Esophagus squamous epithelium (tissue), 5 donors: ENCODE data around the gene ZNF624. TPM values are rescaled to one million over a fixed set of nuclear protein-coding genes. Genes with fewer than 3 reads are reported as not detected.
A peak's percentile ranks its signal among the peaks of the same experiment; 100 is the strongest.
"Not testable (repeated sequence)": the region's sequence is repeated elsewhere in the genome, so short reads cannot be mapped to it uniquely, and the experiment has no call there.

Experiments used
- DNase-seq: peaks from one replicate; lab custom pipeline; 2025; lab: John Stamatoyannopoulos, UW
- H3K27ac ChIP-seq, 4 donors: fragments of 200-600 bp; sonication (generic); one replicate each; pipeline ENCODE4 v1.5.1; 2016 to 2019; ENCODE audit warnings: mild to moderate bottlenecking in 1 of 4
- H3K27me3 ChIP-seq, 4 donors: fragments of 200-600 bp; sonication (generic); 1 replicate in 3 of 4; 2 replicates in 1 of 4; pipeline versions ENCODE4 v1.5.1 to v1.6.0; 2017 to 2021; ENCODE audit warnings: antibody characterized with exemption in 1 of 4
- H3K36me3 ChIP-seq, 3 donors: fragments of 200-600 bp; sonication (generic); one replicate each; pipeline ENCODE4 v1.5.1; 2016 to 2019
- H3K4me1 ChIP-seq, 3 donors: fragments of 200-600 bp; sonication (generic); one replicate each; pipeline ENCODE4 v1.5.1; 2017 to 2019
- H3K4me3 ChIP-seq, 4 donors: fragments of 200-600 bp; sonication (generic); 1 replicate in 3 of 4; 2 replicates in 1 of 4; pipeline ENCODE4 v1.5.1; 2016 to 2019; ENCODE audit warnings: mild to moderate bottlenecking in 2 of 4, moderate library complexity in 1 of 4
- H3K9me3 ChIP-seq, 3 donors: fragments of 200-600 bp; sonication (generic); one replicate each; pipeline ENCODE4 v1.5.1; 2016 to 2019
- CTCF ChIP-seq, 6 experiments: fragments of 450-650 bp in 4 of 6; fragments of 200-600 bp in 2 of 6; sonication (generic) in 2 of 6; IDR thresholded peaks; one replicate each; pipeline ENCODE4 v1.5.1; 2016 to 2019; ENCODE audit warnings: antibody characterized with exemption in 6 of 6, mild to moderate bottlenecking in 4 of 6, moderate library complexity in 4 of 6
- POLR2A ChIP-seq, 4 donors: fragments of 450-650 bp; IDR thresholded peaks; one replicate each; pipeline ENCODE4 v1.6.1; 2017; ENCODE audit warnings: antibody characterized with exemption in 4 of 4, mild to moderate bottlenecking in 4 of 4, moderate library complexity in 3 of 4
- WGBS, 2 donors: methylation state at CpG; one replicate each; pipeline ENCODE4 v1.1.5; 2018; 5-methylcytosine and 5-hydroxymethylcytosine counted together
- intact Hi-C: fragments of 100-400 bp; cut with DNase I; formaldehyde crosslinking; loops from one replicate; pipeline ENCODE4 v1.15.0; 2022
- total RNA-seq, 4 donors: library from RNA; depleted of rRNA; stranded (reverse); fragments of >200 nt; gene quantifications; one replicate each; pipeline ENCODE4 v1.1.0, GENCODE V29; 2016
- donor health status: DM: yes; HTN: yes; CAD: no.

Gene ZNF624
- total RNA-seq, result 1 to 10 TPM; 1.2 to 6.1 (median 2.4) TPM

- WGBS, 2 donors, result 0% methylated on average over 7 to 14 of the region's 55 CpGs
- TF ChIP-seq CTCF (IDR thresholded peaks at IDR 0.05) (peak in 2 of 6 experiments; percentile 30 to 36), POLR2A (IDR thresholded peaks at IDR 0.05) (peak in 2 of 4 donors; percentile 71 to 77)
- Histone ChIP-seq H3K27ac (peak within 1 kb of the TSS; percentile 94 to 97 (median 96)), H3K9me3 (no peaks in the 10 kb centered on the region), H3K4me3 (peak within 1 kb of the TSS; percentile 55 to 81 (median 78)), H3K4me1 (peaks cover 0 to 22% (median 8%) of the 10 kb centered on the region in 3 donors), H3K27me3 (no peaks in the 10 kb centered on the region), H3K36me3 (no peaks in the 10 kb centered on the region)
- intact Hi-C loops, result no loop called here
- DNase-seq, result peak; percentile 27
Measured at GRCh38 chr17:16653367-16654041, at the start of gene ZNF624. Gene ZNF624 (minus strand): TSS chr17:16653850.

GRCh38 chr17:16697603-16698002 lies 44.0 kb upstream of the ZNF624 start:
- H3K4me1 ChIP-seq, intact Hi-C loops, DNase-seq, H3K36me3 ChIP-seq, H3K27me3 ChIP-seq, H3K27ac ChIP-seq, H3K9me3 ChIP-seq, H3K4me3 ChIP-seq: not testable (repeated sequence)
- 52 to 76% methylated on average over 5 of the region's 5 CpGs for WGBS, 2 donors

GRCh38 chr17:16690447-16690846 lies 36.8 kb upstream of the ZNF624 start:
- H3K36me3 ChIP-seq, H3K9me3 ChIP-seq, H3K27me3 ChIP-seq, DNase-seq, H3K4me1 ChIP-seq, H3K27ac ChIP-seq, intact Hi-C loops: not testable (repeated sequence)
- 100% methylated on average over 7 of the region's 30 CpGs; no CpG with 5 or more reads in 1 of the 2 donors for WGBS, 2 donors
- peak overlapping the region in 1 of 4 donors; percentile 34 for H3K4me3 ChIP-seq

- H3K27ac ChIP-seq, H3K4me1 ChIP-seq, H3K27me3 ChIP-seq, H3K36me3 ChIP-seq, DNase-seq, intact Hi-C loops, H3K9me3 ChIP-seq: not testable (repeated sequence)
- peak in 5 of 6 experiments; percentile 26 to 75 (median 43) for TF ChIP-seq CTCF (IDR thresholded peaks at IDR 0.05)
- H3K4me3 ChIP-seq, result peak within 1 kb of the TSS in 1 of 4 donors; percentile 34
- WGBS, 2 donors, result no CpG with 5 or more reads among the region's 33 CpGs
Measured at GRCh38 chr17:16689731-16690281, 36.2 kb upstream of the ZNF624 start, which contains the start of gene CCDC144A. Gene CCDC144A (plus strand): TSS chr17:16690241. CDS start chr17:16690401, 160 bp downstream.

GRCh38 chr17:16687151-16687550 lies 33.5 kb upstream of the ZNF624 start:
- DNase-seq, H3K36me3 ChIP-seq, H3K9me3 ChIP-seq, intact Hi-C loops, H3K4me3 ChIP-seq, H3K4me1 ChIP-seq, H3K27ac ChIP-seq: not testable (repeated sequence)
- WGBS, 2 donors, result 73 to 85% methylated on average over 2 to 5 of the region's 5 CpGs
- H3K27me3 ChIP-seq, result peaks cover 0 to 25% (median 0%) of the 10 kb centered on the region in 4 donors

GRCh38 chr17:16686019-16686418 lies 32.4 kb upstream of the ZNF624 start:
- H3K4me3 ChIP-seq, H3K4me1 ChIP-seq, H3K36me3 ChIP-seq, H3K9me3 ChIP-seq, intact Hi-C loops, H3K27ac ChIP-seq, DNase-seq: not testable (repeated sequence)
- peaks cover 0 to 34% (median 0%) of the 10 kb centered on the region in 4 donors for H3K27me3 ChIP-seq
- 66% methylated on average over 4 of the region's 4 CpGs for WGBS, 2 donors

- H3K9me3 ChIP-seq, H3K4me1 ChIP-seq, H3K27ac ChIP-seq, DNase-seq, intact Hi-C loops, H3K36me3 ChIP-seq: not testable (repeated sequence)
- 47 to 48% methylated on average over 39 to 40 of the region's 44 CpGs for WGBS, 2 donors
- H3K4me3 ChIP-seq, result peak overlapping the region in 1 of 4 donors; percentile 13
- H3K27me3 ChIP-seq, result peaks cover 0 to 38% (median 0%) of the 10 kb centered on the region in 4 donors
Measured at GRCh38 chr17:16683290-16684138, 29.9 kb upstream of the ZNF624 start.
